IMR-90 (cell line): Measurements from ENCODE around the gene NARS2. TPM values are rescaled to one million over a fixed set of nuclear protein-coding genes. Genes with fewer than 3 reads are reported as not detected.

ENCODE experiments used
- ATAC-seq: fragments of 200-7000 bp; cut with Tn5 transposase; 2 replicates; pipeline ENCODE4 v1.9.1; 2020; ENCODE audit warnings: low read depth, mild to moderate bottlenecking, moderate library complexity
- BruUV-seq: library from RNA; stranded (reverse); fragments of 400-500 nt; replicated peaks from 2 replicates; lab custom pipeline; 2021; lab: Mats Ljungman, UMichigan
- CTCF ChIA-PET: fragments of 300-600 bp; formaldehyde crosslinking; extraction: SDS; loops from one replicate; lab custom pipeline; 2021; ENCODE audit warnings: antibody characterized with exemption; lab: Yijun Ruan, JAX
- POLR2A ChIA-PET: fragments of 300-600 bp; sonication (Branson Sonifier 250); formaldehyde crosslinking; loops from one replicate; lab custom pipeline; 2022; ENCODE audit warnings: antibody characterized with exemption; ENCODE audit not compliant: unreplicated experiment; lab: Charles Lee
- DNase-seq: peaks from one replicate; pipeline ENCODE4 v3.0.0; 2013
- H2AFZ ChIP-seq: replicated peaks from 2 replicates; pipeline ENCODE3; 2013; ENCODE audit warnings: low read length, mild to moderate bottlenecking; ENCODE audit not compliant: poor library complexity
- H2AK5ac ChIP-seq: 2 replicates; pipeline ENCODE4 v1.6.1; 2013; ENCODE audit warnings: low read depth, low read length, inconsistent platforms
- H2AK9ac ChIP-seq: replicated peaks from 2 replicates; pipeline ENCODE3; 2013; ENCODE audit warnings: mild to moderate bottlenecking, low read depth, low read length, moderate library complexity; ENCODE audit not compliant: poor library complexity
- H2BK120ac ChIP-seq: 2 replicates; pipeline ENCODE4 v1.6.1; 2013; ENCODE audit warnings: low read depth, low read length, inconsistent platforms
- H2BK15ac ChIP-seq: 3 replicates; pipeline ENCODE4 v1.6.1; 2013; ENCODE audit warnings: low read depth, low read length, inconsistent platforms
- H2BK20ac ChIP-seq: 2 replicates; pipeline ENCODE4 v1.6.1; 2013; ENCODE audit warnings: low read depth, mild to moderate bottlenecking, inconsistent platforms, low read length, moderate library complexity
- H2BK5ac ChIP-seq: 2 replicates; pipeline ENCODE4 v1.6.1; 2013; ENCODE audit warnings: mild to moderate bottlenecking, low read depth, low read length, inconsistent platforms; ENCODE audit not compliant: poor library complexity, severe bottlenecking
- H3K14ac ChIP-seq: replicated peaks from 2 replicates; pipeline ENCODE4 v1.6.1; 2013; ENCODE audit warnings: low read depth, low read length, inconsistent platforms
- H3K18ac ChIP-seq: 2 replicates; pipeline ENCODE4 v1.6.1; 2013; ENCODE audit warnings: low read depth, low read length, control low read depth
- H3K23ac ChIP-seq: 2 replicates; pipeline ENCODE4 v1.6.1; 2013; ENCODE audit warnings: low read depth, low read length, inconsistent platforms
- H3K27ac ChIP-seq: 2 replicates; pipeline ENCODE4 v1.5.1; 2013; ENCODE audit warnings: mild to moderate bottlenecking, control low read depth, low read length; ENCODE audit not compliant: insufficient read depth
- H3K27me3 ChIP-seq: 2 replicates; pipeline ENCODE4 v1.6.1; 2013; ENCODE audit warnings: low read length; ENCODE audit not compliant: control insufficient read depth, insufficient read depth
- H3K36me3 ChIP-seq: 2 replicates; pipeline ENCODE4 v1.6.1; 2013; ENCODE audit warnings: low read length, mixed read lengths; ENCODE audit not compliant: control insufficient read depth, insufficient read depth
- H3K4ac ChIP-seq: 2 replicates; pipeline ENCODE4 v1.6.1; 2013; ENCODE audit warnings: low read depth, low read length, inconsistent platforms
- H3K4me1 ChIP-seq: 2 replicates; pipeline ENCODE4 v1.6.1; 2013; ENCODE audit warnings: low read length, mixed read lengths; ENCODE audit not compliant: control insufficient read depth, insufficient read depth
- H3K4me2 ChIP-seq: 2 replicates; pipeline ENCODE4 v1.6.1; 2013; ENCODE audit warnings: low read depth, mild to moderate bottlenecking, control low read depth, low read length, moderate library complexity
- H3K4me3 ChIP-seq: 2 replicates; pipeline ENCODE4 v1.5.1; 2013; ENCODE audit warnings: low read depth, mild to moderate bottlenecking, control low read depth, low read length, moderate library complexity; ENCODE audit not compliant: insufficient read depth
- H3K56ac ChIP-seq: 2 replicates; pipeline ENCODE4 v1.6.1; 2013; ENCODE audit warnings: low read length, inconsistent platforms; ENCODE audit not compliant: insufficient read depth; ENCODE audit errors: extremely low read depth
- H3K79me1 ChIP-seq, 2 experiments: 2 replicates each; pipeline ENCODE4 v1.6.1; 2013; ENCODE audit warnings: low read length in 2 of 2, inconsistent platforms in 1 of 2, low read depth in 1 of 2
- H3K9ac ChIP-seq: 2 replicates; pipeline ENCODE4 v1.6.1; 2013; ENCODE audit warnings: low read depth, low read length, control low read depth
- H3K9me1 ChIP-seq: 2 replicates; pipeline ENCODE4 v1.6.1; 2013; ENCODE audit warnings: low read length, inconsistent platforms; ENCODE audit not compliant: insufficient read depth
- H3K9me3 ChIP-seq: 2 replicates; pipeline ENCODE4 v1.6.1; 2013; ENCODE audit warnings: low read length; ENCODE audit not compliant: control insufficient read depth, insufficient read depth
- H4K20me1 ChIP-seq: 2 replicates; pipeline ENCODE4 v1.6.1; 2013; ENCODE audit warnings: low read length, inconsistent platforms; ENCODE audit not compliant: insufficient read depth
- H4K5ac ChIP-seq: 2 replicates; pipeline ENCODE4 v1.6.1; 2013; ENCODE audit warnings: mild to moderate bottlenecking, low read depth, low read length, control low read depth
- H4K8ac ChIP-seq, 2 experiments: 2 replicates each; pipeline ENCODE4 v1.6.1; 2013; ENCODE audit warnings: low read depth in 2 of 2, low read length in 2 of 2, control low read depth in 1 of 2, inconsistent platforms in 1 of 2
- H4K91ac ChIP-seq: 2 replicates; pipeline ENCODE4 v1.6.1; 2013; ENCODE audit warnings: low read depth, low read length, inconsistent platforms; ENCODE audit not compliant: insufficient read depth
- BHLHE40 ChIP-seq: fragments of 150-350 bp; IDR thresholded peaks from 2 replicates; pipeline ENCODE4 v1.6.1; 2016; ENCODE audit warnings: mild to moderate bottlenecking, low read depth, low read length
- CEBPB ChIP-seq: IDR thresholded peaks from 2 replicates; pipeline ENCODE4 v1.6.1; 2012; ENCODE audit warnings: low read depth, low read length, improper control_type of control experiment
- CHD1 ChIP-seq: IDR thresholded peaks from 2 replicates; pipeline ENCODE4 v1.6.1; 2012; ENCODE audit warnings: low read depth, low read length, improper control_type of control experiment
- ELK1 ChIP-seq: fragments of 150-350 bp; IDR thresholded peaks from 2 replicates; pipeline ENCODE4 v1.6.1; 2016; ENCODE audit warnings: low read depth, mild to moderate bottlenecking, low read length, moderate library complexity, borderline replicate concordance
- FOS ChIP-seq: fragments of 150-350 bp; IDR thresholded peaks from 2 replicates; pipeline ENCODE4 v1.6.1; 2016; ENCODE audit warnings: low read depth, low read length
- MAFK ChIP-seq: IDR thresholded peaks from 2 replicates; pipeline ENCODE4 v1.6.1; 2012; ENCODE audit warnings: low read depth, low read length, improper control_type of control experiment
- MAZ ChIP-seq: IDR thresholded peaks from 2 replicates; pipeline ENCODE4 v1.6.1; 2012; ENCODE audit warnings: low read depth, mild to moderate bottlenecking, low read length, improper control_type of control experiment, moderate library complexity, borderline replicate concordance
- MXI1 ChIP-seq: IDR thresholded peaks from 2 replicates; pipeline ENCODE4 v1.6.1; 2012; ENCODE audit warnings: low read depth, mild to moderate bottlenecking, low read length, moderate library complexity, borderline replicate concordance
- NFE2L2 ChIP-seq: fragments of 150-350 bp; IDR thresholded peaks from 2 replicates; pipeline ENCODE4 v1.6.1; 2016; ENCODE audit warnings: low read depth, mild to moderate bottlenecking, low read length
- POLR2A ChIP-seq: IDR thresholded peaks from 2 replicates; pipeline ENCODE4 v1.6.1; 2012; ENCODE audit warnings: mild to moderate bottlenecking, low read depth, low read length
- RAD21 ChIP-seq: IDR thresholded peaks from 2 replicates; pipeline ENCODE4 v1.6.1; 2012; ENCODE audit warnings: low read length, improper control_type of control experiment
- RCOR1 ChIP-seq: IDR thresholded peaks from 2 replicates; pipeline ENCODE4 v1.6.1; 2012; ENCODE audit warnings: mild to moderate bottlenecking, low read length, improper control_type of control experiment; ENCODE audit not compliant: insufficient replicate concordance
- RFX5 ChIP-seq: IDR thresholded peaks from 2 replicates; pipeline ENCODE4 v1.8.0; 2012; ENCODE audit warnings: low read depth, mild to moderate bottlenecking, low read length, moderate library complexity
- SMC3 ChIP-seq: fragments of 150-350 bp; IDR thresholded peaks from 2 replicates; pipeline ENCODE4 v1.6.1; 2016; ENCODE audit warnings: low read depth, mild to moderate bottlenecking, antibody characterized with exemption, low read length, moderate library complexity
- USF2 ChIP-seq: fragments of 150-350 bp; IDR thresholded peaks from 2 replicates; pipeline ENCODE4 v1.6.1; 2017; ENCODE audit warnings: mild to moderate bottlenecking, antibody characterized with exemption, low read length, low read depth
- WGBS, 2 experiments: methylation state at CpG; one replicate each; pipeline versions ENCODE4 v1.1.5 to v1.1.7; 2013; ENCODE audit warnings: missing lambda C conversion rate in 2 of 2; ENCODE audit not compliant: insufficient read length in 1 of 2; ENCODE audit errors: extremely low coverage in 2 of 2; 5-methylcytosine and 5-hydroxymethylcytosine counted together
- dilution Hi-C: fragments of 300-500 bp; cut with HindIII; formaldehyde crosslinking; loops from one replicate; pipeline ENCODE4 v1.14.3; 2018; ENCODE audit warnings: low sequenced_read_pairs; ENCODE audit not compliant: unreplicated experiment
- in situ Hi-C: fragments of 300-500 bp; cut with MboI; formaldehyde crosslinking; loops from 3 replicates; pipeline ENCODE4 v1.14.3; 2019; ENCODE audit warnings: low sequenced_read_pairs, inconsistent platforms, mixed read lengths
- intact Hi-C: fragments of 100-400 bp; cut with micrococcal nuclease; formaldehyde crosslinking; loops from 2 replicates; pipeline ENCODE4 v1.10.0; 2022
- polyA plus RNA-seq, 3 experiments: library from polyadenylated mRNA; depleted of rRNA; stranded (reverse); fragments of >200 nt; gene quantifications; 2 replicates each; pipeline ENCODE4 v1.2.3, GENCODE V29; 2012; ENCODE audit warnings: low replicate concordance in 1 of 3
- total RNA-seq: library from RNA; depleted of rRNA; stranded (reverse); fragments of >200 nt; gene quantifications from 2 replicates; pipeline ENCODE4 v1.2.3, GENCODE V29; 2012
- TF ChIP-seq, protein P1 (sequence below): conservative IDR thresholded peaks from 2 replicates; pipeline ENCODE4 v1.5.1; 2012; ENCODE audit warnings: mild to moderate bottlenecking, low read depth, low read length, improper control_type of control experiment

NARS2 gene
- total and polyA plus RNA-seq, 2 of the 4 experiments (the other 2 are of a cell fraction) = 8.0 to 15.8 TPM

DNA sequence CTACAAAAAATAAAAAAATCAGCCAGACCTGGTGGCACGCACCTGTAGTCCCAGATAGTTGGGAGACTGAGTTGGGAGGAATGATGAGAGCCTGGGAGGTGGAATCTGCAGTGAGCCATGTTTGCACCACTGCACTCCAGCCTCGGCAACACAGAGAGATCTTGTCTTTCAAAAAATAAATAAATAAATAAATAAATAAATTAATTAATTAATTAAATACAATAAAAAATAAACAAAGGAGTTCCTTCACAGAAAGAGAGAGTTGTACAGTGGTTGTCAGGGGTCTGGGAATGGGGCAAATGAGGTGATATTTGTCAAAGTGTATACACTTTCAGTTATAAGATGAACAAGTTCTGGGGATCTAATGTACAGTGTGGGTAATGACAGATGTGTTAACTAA, 107.3 kb downstream of the NARS2 start:
- no peak overlapping the region for H3K4me2 ChIP-seq
- POLR2A ChIA-PET = no interaction called here
- no peaks in the 10 kb centered on the region for H3K9me3 ChIP-seq
- ATAC-seq (no peak), DNase-seq (no peak)
- H3K27me3 ChIP-seq = no peaks in the 10 kb centered on the region
- no peak overlapping the region for H2AK5ac ChIP-seq
- peaks cover 5% of the 10 kb centered on the region; the same call in 1 of the 2 replicates for H3K36me3 ChIP-seq
- dilution Hi-C loops (no loop called here), intact Hi-C loops (no loop called here), in situ Hi-C loops (no loop called here)
- H3K9me1 ChIP-seq = no peaks in the 10 kb centered on the region
- no peak overlapping the region for H3K9ac ChIP-seq
- no peaks in the 10 kb centered on the region for H3K4me1 ChIP-seq
- H3K4ac ChIP-seq = no peak overlapping the region
- H3K18ac ChIP-seq = no peak overlapping the region
- H3K27ac ChIP-seq = no peak overlapping the region
- TF ChIP-seq ELK1 (no peak), RCOR1 (no peak), MXI1 (no peak), MAFK (no peak), CHD1 (no peak), POLR2A (no peak), RAD21 (no peak), BHLHE40 (no peak), FOS (no peak), MAZ (no peak), NFE2L2 (no peak), SMC3 (no peak), USF2 (no peak), RFX5 (no peak), CEBPB (no peak)
- TF ChIP-seq, protein P1, sequence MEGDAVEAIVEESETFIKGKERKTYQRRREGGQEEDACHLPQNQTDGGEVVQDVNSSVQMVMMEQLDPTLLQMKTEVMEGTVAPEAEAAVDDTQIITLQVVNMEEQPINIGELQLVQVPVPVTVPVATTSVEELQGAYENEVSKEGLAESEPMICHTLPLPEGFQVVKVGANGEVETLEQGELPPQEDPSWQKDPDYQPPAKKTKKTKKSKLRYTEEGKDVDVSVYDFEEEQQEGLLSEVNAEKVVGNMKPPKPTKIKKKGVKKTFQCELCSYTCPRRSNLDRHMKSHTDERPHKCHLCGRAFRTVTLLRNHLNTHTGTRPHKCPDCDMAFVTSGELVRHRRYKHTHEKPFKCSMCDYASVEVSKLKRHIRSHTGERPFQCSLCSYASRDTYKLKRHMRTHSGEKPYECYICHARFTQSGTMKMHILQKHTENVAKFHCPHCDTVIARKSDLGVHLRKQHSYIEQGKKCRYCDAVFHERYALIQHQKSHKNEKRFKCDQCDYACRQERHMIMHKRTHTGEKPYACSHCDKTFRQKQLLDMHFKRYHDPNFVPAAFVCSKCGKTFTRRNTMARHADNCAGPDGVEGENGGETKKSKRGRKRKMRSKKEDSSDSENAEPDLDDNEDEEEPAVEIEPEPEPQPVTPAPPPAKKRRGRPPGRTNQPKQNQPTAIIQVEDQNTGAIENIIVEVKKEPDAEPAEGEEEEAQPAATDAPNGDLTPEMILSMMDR = no peak
- H2BK120ac ChIP-seq = no peak overlapping the region
- BruUV-seq = no TSS peak
- CTCF ChIA-PET = no interaction called here
- H3K23ac ChIP-seq = no peak overlapping the region
- no peak overlapping the region for H2AK9ac ChIP-seq
- no peak overlapping the region for H2BK15ac ChIP-seq
- no peak overlapping the region for H3K14ac ChIP-seq
- H4K8ac ChIP-seq = no peak overlapping the region
- H4K91ac ChIP-seq = no peak overlapping the region
- H2AFZ ChIP-seq = no peak overlapping the region
- no CpG with 5 or more reads among the region's 2 CpGs for WGBS, 2 experiments
- no peak overlapping the region for H3K56ac ChIP-seq
- H4K5ac ChIP-seq = no peak overlapping the region
- no peaks in the 10 kb centered on the region for H3K79me1 ChIP-seq
- no peak overlapping the region for H3K4me3 ChIP-seq
- H2BK5ac ChIP-seq = no peak overlapping the region
- no peak overlapping the region for H2BK20ac ChIP-seq
- H4K20me1 ChIP-seq = no peaks in the 10 kb centered on the region
